ENCODE measurements around the gene UCN3. TPM values are rescaled to one million over a fixed set of nuclear protein-coding genes. Genes with fewer than 3 reads are reported as not detected.

The UCN3 gene
- polyA plus RNA-seq, 3 donors: not detected

DNA sequence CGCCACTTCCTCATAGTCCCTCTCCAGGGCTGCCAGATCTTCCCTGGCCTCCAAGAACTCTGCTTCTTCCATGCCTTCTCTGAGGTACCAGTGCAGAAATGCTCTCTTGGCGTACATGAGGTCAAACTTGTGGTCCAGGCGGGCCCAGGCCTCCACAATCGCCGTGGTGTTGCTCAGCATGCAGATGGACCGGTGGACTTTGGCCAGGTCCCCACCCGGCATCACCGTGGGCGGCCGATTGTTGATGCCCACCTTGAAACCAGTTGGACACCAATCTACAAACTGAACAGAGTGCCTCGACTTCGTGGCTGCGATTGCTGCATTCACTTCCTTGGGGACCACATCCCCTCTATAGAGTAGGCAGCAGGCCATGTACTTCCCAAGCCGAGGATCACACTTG lies 28.8 kb downstream of the UCN3 start:
- no peaks in the 10 kb centered on the region for H3K36me3 Mint-ChIP-seq
- peaks cover 0 to 4% (median 0%) of the 10 kb centered on the region in 3 donors for H3K27me3 Mint-ChIP-seq (ENCODE audit: low read depth in 3 of 3)
- H3K27ac Mint-ChIP-seq: no peak overlapping the region
- H3K9ac ChIP-seq (ENCODE audit: insufficient read depth, low read length, poor library complexity, severe bottlenecking): no peak overlapping the region
- H4K20me1 ChIP-seq (ENCODE audit: insufficient read depth, low read length): no peaks in the 10 kb centered on the region
- H3K4me1 ChIP-seq (ENCODE audit: control insufficient read depth in 1 of 2, insufficient read depth in 2 of 2, low read length in 2 of 2): no peaks in the 10 kb centered on the region
- 97% methylated on average over 14 of the region's 14 CpGs for WGBS (ENCODE audit: insufficient coverage)
- TF ChIP-seq, protein P1, sequence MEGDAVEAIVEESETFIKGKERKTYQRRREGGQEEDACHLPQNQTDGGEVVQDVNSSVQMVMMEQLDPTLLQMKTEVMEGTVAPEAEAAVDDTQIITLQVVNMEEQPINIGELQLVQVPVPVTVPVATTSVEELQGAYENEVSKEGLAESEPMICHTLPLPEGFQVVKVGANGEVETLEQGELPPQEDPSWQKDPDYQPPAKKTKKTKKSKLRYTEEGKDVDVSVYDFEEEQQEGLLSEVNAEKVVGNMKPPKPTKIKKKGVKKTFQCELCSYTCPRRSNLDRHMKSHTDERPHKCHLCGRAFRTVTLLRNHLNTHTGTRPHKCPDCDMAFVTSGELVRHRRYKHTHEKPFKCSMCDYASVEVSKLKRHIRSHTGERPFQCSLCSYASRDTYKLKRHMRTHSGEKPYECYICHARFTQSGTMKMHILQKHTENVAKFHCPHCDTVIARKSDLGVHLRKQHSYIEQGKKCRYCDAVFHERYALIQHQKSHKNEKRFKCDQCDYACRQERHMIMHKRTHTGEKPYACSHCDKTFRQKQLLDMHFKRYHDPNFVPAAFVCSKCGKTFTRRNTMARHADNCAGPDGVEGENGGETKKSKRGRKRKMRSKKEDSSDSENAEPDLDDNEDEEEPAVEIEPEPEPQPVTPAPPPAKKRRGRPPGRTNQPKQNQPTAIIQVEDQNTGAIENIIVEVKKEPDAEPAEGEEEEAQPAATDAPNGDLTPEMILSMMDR (IDR thresholded peaks at IDR 0.05): no peak
- peaks cover 16 to 46% (median 39%) of the 10 kb centered on the region in 7 donors for H3K9me3 Mint-ChIP-seq
- DNase-seq: no peak
- H3K4me3 Mint-ChIP-seq: no peak overlapping the region
- intact Hi-C loops (cut with micrococcal nuclease): no loop called here
- no peaks in the 10 kb centered on the region for H3K27me3 ChIP-seq (ENCODE audit: control insufficient read depth in 2 of 2, insufficient read depth in 2 of 2, low read length in 2 of 2)
- H2AFZ ChIP-seq (ENCODE audit: insufficient read depth, low read depth, low read length, poor library complexity, severe bottlenecking): no peak overlapping the region
- no peak overlapping the region for H3K4me2 ChIP-seq (replicated peaks; ENCODE audit: extremely low read depth, low read length, poor library complexity, severe bottlenecking)
- H3K36me3 ChIP-seq (replicated peaks in 1 of 2; ENCODE audit: control insufficient read depth in 1 of 2, insufficient read depth in 2 of 2, low read length in 2 of 2): no peaks in the 10 kb centered on the region
- H3K4me3 ChIP-seq (replicated peaks in 1 of 3; ENCODE audit: low read depth in 2 of 3, low read length in 3 of 3): no peak overlapping the region
- H3K27ac ChIP-seq (ENCODE audit: low read depth in 1 of 2, low read length in 2 of 2): no peak overlapping the region
- peaks cover 17 to 38% of the 10 kb centered on the region in 2 donors for H3K9me3 ChIP-seq (replicated peaks in 1 of 2; ENCODE audit: control insufficient read depth in 1 of 2, insufficient read depth in 1 of 2, low read length in 2 of 2)
- no peaks in the 10 kb centered on the region for H3K79me2 ChIP-seq (ENCODE audit: insufficient read depth, low read length)
- peaks cover 4% of the 10 kb centered on the region for H3K4me1 Mint-ChIP-seq

DNA sequence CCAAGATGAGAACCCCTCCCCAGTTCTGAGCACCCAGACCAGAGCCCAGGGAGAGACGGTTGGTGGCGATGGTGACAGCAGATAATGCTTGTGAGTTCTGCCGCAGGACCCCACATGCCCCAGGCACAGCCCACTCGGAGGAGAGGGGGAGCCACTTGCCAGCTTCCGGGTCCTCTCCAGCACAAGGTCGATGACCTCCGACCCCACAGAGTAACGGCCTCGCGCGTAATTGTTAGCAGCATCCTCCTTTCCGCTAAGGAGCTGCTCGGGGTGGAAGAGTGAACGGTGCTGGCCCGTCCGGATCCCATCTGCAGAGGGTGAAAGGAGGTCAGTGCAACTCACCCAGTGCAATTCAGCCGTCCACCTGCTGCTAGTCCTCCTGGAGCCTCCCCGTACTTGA lies 30.4 kb downstream of the UCN3 start:
- no peaks in the 10 kb centered on the region for H3K27me3 ChIP-seq (ENCODE audit: control insufficient read depth in 2 of 2, insufficient read depth in 2 of 2, low read length in 2 of 2)
- H3K4me1 ChIP-seq (ENCODE audit: control insufficient read depth in 1 of 2, insufficient read depth in 2 of 2, low read length in 2 of 2): no peaks in the 10 kb centered on the region
- intact Hi-C loops (cut with micrococcal nuclease): no loop called here
- H3K36me3 Mint-ChIP-seq: no peaks in the 10 kb centered on the region
- no peak overlapping the region for H3K27ac Mint-ChIP-seq
- peaks cover 4% of the 10 kb centered on the region for H3K4me1 Mint-ChIP-seq
- H3K79me2 ChIP-seq (ENCODE audit: insufficient read depth, low read length): no peaks in the 10 kb centered on the region
- H3K27ac ChIP-seq (ENCODE audit: low read depth in 1 of 2, low read length in 2 of 2): no peak overlapping the region
- no peak for DNase-seq
- no peaks in the 10 kb centered on the region for H3K36me3 ChIP-seq (replicated peaks in 1 of 2; ENCODE audit: control insufficient read depth in 1 of 2, insufficient read depth in 2 of 2, low read length in 2 of 2)
- H2AFZ ChIP-seq (ENCODE audit: insufficient read depth, low read depth, low read length, poor library complexity, severe bottlenecking): no peak overlapping the region
- no peak overlapping the region for H3K4me3 ChIP-seq (replicated peaks in 1 of 3; ENCODE audit: low read depth in 2 of 3, low read length in 3 of 3)
- WGBS (ENCODE audit: insufficient coverage): 97% methylated on average over 15 of the region's 18 CpGs
- TF ChIP-seq, protein P1 (IDR thresholded peaks at IDR 0.05): no peak
- H3K4me2 ChIP-seq (replicated peaks; ENCODE audit: extremely low read depth, low read length, poor library complexity, severe bottlenecking): no peak overlapping the region
- H3K9me3 ChIP-seq (replicated peaks in 1 of 2; ENCODE audit: control insufficient read depth in 1 of 2, insufficient read depth in 1 of 2, low read length in 2 of 2): peaks cover 17 to 23% of the 10 kb centered on the region in 2 donors
- H3K27me3 Mint-ChIP-seq (ENCODE audit: low read depth in 3 of 3): peaks cover 0 to 4% (median 2%) of the 10 kb centered on the region in 3 donors
- H4K20me1 ChIP-seq (ENCODE audit: insufficient read depth, low read length): no peaks in the 10 kb centered on the region
- no peak overlapping the region for H3K4me3 Mint-ChIP-seq
- no peak overlapping the region for H3K9ac ChIP-seq (ENCODE audit: insufficient read depth, low read length, poor library complexity, severe bottlenecking)
- peaks cover 11 to 38% (median 28%) of the 10 kb centered on the region in 7 donors for H3K9me3 Mint-ChIP-seq
